ENCODE data around the gene PRDM16.

Gene PRDM16

GRCh38 chr1:3261969-3262579 is 193.1 kb downstream of the PRDM16 start:
- no peak for DNase-seq (ENCODE audit: low read depth in 2 of 2)

DNA sequence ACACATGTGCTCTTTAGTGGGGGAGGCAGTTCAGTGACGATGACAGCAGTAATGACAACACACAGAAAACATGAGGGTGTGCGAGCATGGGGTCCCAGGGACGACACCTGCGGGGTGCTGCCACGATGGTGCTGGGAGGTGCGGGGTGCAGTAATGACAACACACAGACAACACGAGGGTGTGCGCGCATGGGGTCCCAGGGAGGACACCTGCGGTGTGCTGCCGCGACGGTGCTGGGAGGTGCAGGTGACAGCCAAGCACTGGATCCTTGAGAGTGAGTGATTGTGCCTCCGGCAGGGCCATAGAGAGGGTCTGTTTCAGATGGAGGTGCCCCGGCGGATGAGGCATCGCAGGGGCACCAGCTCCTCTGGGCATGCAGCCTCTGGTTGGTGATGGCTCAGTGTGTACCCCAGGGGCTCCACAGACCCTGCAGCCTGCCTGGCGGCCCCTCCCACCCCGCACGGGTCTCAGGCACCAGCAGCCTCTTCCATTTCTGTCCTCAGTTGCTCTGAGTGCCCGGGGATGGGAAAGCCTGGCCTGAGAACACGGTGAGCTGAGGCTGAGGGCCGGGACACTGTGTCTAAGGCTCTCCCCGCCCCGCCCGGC is 193.8 kb downstream of the PRDM16 start:
- DNase-seq (ENCODE audit: low read depth in 2 of 2): no peak

GRCh38 chr1:3263790-3264189 is 194.8 kb downstream of the PRDM16 start:
- no peak for DNase-seq (ENCODE audit: low read depth in 2 of 2)

GRCh38 chr1:3264456-3264855 is 195.5 kb downstream of the PRDM16 start:
- no peak for DNase-seq (ENCODE audit: low read depth in 2 of 2)

DNA sequence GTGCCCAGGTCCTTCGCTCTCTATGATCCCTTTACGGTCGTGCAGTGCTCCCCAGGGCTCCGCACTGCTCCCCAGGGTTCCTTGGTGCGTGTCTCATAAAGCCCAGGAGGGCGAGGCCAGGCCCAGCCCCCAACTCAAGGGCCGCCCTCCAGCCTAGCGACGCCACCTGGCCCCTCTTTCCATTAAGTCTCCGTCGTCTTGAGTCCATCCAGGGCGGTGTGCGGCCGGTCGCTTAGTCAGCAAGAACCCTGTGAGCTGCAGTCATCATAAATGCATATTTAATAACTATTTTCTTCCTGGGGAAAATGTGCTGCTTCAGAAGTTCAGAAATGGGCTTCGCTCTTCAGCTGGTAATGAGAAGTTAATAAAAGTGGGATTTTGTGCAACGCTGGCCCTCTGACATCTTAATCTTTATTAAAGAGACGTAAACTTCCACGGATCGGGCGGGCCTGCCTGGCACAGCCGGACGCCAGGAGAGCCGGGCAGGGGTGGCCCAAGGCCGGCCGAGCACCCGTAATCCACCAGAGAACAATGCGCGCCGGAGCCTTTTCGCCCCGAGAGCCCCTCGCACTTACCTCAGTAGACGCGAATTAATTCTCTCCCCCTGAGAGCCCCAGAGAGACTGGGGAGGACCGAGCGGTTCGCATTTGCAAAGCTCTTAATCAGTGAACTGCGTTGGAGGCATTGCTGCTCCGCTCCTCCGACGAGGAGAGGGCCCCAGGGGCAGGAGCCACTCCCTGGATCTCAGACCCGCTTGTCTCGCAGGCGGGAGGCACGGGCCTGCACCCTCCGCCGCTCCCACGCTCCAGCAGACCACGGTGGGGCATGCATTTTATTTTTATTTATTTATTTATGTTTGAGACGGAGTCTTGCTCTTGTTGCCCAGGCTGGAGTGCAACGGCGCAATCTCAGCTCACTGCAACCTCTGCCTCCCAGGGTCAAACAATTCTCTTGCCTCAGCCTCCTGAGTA is 197.1 kb downstream of the PRDM16 start:
- DNase-seq (ENCODE audit: low read depth in 2 of 2): no peak

DNA sequence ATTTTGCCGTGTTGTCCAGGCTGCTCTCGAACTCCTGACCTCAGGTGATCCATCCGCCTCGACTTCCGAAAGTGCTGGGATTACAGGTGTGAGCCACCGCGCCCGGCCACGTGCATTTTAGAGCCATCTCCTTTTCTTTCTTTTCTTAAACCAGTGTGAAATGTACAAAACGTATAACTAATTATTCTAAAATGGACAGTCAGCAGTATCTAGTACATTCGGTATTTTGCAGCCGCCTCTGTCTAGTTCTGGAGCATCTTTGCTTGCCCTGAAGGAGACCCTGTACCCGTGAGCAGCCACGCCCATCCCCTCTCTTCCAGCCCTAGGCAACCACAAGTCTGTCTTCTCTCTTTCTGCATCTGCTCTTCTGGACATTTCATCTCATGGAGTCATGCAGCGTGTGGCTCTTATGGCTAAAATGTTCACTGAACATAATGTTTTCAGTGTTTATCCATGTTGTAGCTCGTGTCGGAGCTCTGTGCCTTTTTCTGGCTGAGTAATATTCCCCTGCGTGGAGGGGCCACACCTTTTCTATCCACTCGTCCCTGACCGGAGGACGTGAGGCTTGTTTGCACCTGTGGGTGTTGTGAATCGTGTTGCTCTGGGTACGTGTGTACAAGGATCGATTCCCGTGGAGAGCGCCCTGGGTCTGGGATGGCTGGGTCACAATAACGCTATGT is 198.0 kb downstream of the PRDM16 start:
- DNase-seq (ENCODE audit: low read depth in 2 of 2): no peak

DNA sequence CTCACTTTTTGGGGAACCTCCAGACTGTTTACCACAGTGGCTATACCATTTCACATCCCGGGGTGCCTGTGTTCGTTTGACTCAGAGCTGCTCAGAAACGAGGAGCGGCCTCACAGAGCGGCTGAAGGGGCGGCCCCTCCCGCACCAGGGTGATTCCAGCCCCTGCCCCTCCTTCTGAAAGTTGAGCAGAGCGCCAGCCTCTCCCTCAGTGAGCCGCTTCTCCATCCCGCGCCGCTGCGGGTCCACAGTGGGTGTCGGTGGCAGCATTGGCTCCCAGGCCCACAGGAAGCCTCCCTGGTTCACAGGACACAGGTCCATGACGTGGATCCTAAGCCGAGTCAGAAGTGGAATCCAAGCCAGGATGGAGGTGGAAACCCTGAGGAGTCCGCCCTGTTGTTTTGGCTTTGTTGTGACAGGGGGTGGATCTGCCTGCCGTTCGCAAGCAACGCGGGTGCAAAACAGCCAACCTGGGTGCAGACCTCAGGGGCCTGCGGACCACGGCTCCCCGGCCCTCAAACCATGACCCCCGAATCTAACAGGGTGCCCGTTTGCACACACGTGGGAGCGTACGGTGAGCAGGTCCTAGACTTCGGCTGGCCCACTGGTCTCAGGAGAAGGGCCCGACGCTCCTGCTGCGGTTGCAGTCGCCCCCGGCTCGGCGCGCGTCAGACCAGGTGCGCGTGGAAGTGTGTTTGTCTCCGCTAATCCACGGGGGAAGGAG is 198.7 kb downstream of the PRDM16 start:
- DNase-seq (ENCODE audit: low read depth in 2 of 2): no peak

DNA sequence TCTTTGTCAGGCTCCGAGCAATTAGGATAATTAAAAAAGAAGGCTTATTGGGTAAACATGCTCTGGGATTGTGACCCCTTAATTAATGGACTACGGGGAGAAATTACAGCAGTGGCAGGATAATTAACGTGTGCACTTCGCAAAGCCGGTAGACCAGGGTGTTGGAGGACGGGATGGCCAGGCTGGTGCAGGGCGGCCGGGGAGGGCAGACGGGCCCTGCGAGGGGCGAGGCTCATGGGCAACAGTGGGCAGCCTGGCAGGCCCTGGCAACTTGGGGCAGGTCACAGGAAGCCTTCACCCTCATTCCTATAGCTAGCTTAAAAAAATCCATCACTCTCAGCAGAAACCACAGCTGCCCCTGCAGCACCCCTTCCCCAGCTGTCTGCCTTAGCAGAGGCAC is 199.3 kb downstream of the PRDM16 start:
- DNase-seq (ENCODE audit: low read depth in 2 of 2): no peak

DNA sequence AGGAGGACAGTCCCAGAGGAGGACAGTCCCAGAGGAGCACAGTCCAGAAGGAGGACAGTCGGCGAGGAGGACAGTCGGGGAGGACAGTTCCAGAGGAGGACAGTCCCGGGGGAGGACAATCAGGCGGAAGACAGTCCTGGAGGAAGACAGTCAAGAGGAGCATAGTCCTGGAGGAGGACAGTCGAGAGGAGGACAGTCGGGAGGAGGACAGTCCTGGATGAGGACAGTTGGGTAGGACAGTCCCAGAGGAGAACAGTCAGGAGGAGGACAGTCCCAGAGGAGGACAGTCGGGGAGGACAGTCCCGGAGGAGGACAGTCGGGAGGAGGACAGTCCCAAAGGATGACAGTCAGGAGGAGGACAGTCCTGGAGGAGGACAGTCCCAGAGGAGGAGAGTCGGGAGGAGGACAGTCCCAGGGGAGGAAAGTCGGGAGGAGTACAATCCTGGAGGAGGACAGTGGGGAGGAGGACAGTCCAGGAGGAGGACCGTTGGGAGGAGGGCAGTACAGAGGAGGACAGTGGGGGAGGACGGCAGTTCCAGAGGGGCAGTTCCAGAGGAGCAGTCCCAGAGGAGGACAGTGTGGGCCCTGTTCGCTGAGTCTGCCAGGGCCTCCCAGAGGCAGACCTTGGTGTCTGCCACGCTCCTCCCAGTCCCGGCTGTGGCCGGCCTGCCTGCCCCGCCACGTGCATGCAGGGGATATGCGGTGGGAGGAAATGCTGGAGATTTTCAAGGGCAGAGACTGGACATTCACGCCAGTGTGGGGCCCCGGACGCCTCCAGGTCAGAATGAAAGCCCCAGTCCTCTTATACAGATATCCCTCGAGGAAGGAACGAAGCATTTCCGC is 201.6 kb downstream of the PRDM16 start:
- DNase-seq (ENCODE audit: low read depth in 2 of 2): no peak

- DNase-seq (ENCODE audit: low read depth in 2 of 2): no peak
Observed at GRCh38 chr1:3271866-3272265, 202.9 kb downstream of the PRDM16 start.

DNA sequence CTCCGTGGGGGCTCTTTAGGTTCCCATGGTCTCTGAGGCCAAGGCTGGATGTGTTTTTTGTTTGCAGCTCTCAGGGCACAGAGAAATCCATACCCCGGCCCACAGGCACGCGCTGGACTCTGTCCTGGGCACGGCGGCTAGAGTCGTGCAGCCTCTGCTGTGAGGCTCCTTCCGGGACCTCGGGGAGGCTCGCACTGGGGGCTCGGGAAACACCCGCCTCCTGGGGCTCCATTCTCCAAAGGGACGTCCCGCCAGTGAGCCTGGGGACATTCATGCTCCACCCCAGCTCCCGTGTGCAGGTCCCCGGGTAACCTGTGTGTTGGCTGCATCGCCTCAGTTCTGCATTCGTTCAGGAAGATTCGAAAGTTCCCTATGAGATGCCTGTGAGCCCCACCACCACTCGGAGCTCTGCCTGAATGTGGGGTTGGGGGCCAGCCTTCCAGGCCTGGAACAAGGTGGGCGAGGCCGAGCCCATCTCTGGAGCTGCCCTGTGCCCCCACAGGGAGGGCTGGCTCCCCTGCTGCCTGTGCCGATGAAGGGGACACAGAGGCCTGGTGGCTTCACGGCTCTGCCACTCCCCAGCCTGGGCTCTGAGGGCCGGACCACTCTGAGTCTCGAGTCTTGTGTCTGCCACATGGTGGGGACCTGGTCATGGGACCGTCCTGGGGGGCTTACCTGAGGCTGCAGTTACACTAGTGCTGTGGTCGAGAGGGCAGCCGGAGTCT is 203.5 kb downstream of the PRDM16 start:
- no peak for DNase-seq (ENCODE audit: low read depth in 2 of 2)

DNA sequence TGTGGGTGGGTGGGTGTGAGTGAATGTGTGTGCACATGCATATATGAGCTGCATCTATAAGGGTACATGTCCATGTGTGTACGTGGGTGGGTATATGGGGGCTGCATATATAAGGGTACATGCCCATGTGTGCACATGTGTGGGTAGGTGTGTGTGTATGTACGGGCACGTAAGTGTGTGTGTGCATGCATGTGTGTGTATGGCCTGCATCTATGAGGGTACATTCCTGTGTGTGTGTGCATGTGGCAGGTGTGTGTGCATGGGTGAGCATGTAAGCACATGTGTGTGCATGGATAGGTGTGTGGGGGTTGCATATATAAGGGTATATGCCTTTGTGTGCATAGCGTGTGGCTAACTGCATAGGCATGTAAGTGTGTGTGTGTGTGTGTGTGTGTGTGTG is 204.4 kb downstream of the PRDM16 start:
- no peak for DNase-seq (ENCODE audit: low read depth in 2 of 2)

DNA sequence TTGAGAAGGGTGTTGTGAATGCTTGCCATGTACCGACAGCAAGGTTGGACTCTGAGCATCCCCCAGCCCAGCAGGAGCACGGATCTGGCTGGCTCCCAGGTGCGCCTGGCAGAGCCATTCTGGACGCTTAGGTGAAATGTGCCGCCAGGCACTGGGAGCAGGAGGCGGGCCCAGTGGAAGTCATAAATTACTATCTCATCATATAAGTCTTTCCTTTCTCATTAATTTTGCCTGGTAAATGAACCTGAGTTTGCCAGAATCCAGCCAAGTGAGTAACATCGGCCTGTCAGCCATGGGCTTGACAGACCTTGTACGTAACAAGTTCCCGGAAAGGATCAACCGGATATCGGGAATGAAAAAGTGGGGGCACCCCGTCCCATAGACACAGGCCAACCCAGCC is 206.0 kb downstream of the PRDM16 start:
- no peak for DNase-seq (ENCODE audit: low read depth in 2 of 2)

GRCh38 chr1:3275471-3276340 is 206.7 kb downstream of the PRDM16 start:
- DNase-seq (ENCODE audit: low read depth in 2 of 2): no peak

DNA sequence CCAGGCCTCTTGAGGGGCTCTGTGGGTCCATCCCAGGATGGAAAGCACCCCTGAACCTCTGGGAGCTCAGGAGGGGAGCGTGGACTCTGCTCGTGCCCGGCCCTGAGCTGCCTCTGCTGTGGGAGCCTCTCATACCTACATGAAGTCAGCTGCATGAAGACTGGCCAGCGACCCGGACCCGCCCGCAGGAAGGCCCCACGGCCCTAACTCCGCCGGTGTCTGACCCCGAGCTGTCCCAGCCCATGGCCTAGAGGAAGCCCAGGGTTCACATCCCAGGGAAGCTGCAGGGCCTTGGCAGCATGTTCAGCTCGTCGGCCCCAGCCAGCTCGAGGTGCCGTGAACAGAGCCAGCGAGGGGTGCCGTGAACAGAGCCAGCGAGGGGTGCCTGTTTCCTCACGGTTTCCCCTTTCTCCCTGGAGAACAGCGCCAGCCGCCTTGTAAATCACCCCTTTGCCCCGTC is 207.4 kb downstream of the PRDM16 start:
- DNase-seq (ENCODE audit: low read depth in 2 of 2): no peak

GRCh38 chr1:3277011-3277471 is 208.0 kb downstream of the PRDM16 start:
- no peak for DNase-seq (ENCODE audit: low read depth in 2 of 2)

DNA sequence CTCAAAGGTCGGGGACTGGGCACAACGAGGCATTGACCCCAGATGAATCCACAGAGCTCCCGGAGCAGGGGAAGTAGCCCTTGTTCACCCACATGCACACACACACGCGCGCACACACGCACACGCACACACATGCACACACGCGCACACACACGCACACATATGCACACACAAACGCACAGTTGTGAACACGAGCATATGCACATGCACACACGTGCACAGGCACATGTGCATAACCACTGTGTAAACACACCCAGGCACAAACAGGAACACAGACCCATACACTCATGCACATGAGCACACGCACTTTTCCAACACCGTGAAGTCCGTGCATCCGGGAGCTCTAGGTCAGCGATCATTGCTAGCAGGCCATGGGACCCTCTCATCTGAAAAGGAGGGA is 208.6 kb downstream of the PRDM16 start:
- DNase-seq (ENCODE audit: low read depth in 2 of 2): no peak

GRCh38 chr1:3278416-3279181 is 209.6 kb downstream of the PRDM16 start:
- DNase-seq (ENCODE audit: low read depth in 2 of 2): no peak

Data from stimulated activated CD4-positive, alpha-beta T cell treated with anti-CD3 and anti-CD28 coated beads, Interleukin-1b, Interleukin-23, amount 100 ng/mL, for 4 hours (primary cell).